HG03520 (cell line): ENCODE results near the gene LHX2.

Source experiments
- ATAC-seq: cut with Tn5 transposase; IDR thresholded peaks from one replicate; pipeline ENCODE4 v1.9.1; 2021; ENCODE audit warnings: mild to moderate bottlenecking, moderate library complexity; ENCODE audit not compliant: unreplicated experiment

The LHX2 gene

GRCh38 chr9:124012368-124013301 lies 1.1 kb downstream of the LHX2 start:
- ATAC-seq = no peak

GRCh38 chr9:124013309-124014210 lies 2.0 kb downstream of the LHX2 start:
- no peak for ATAC-seq

GRCh38 chr9:124014211-124014955 lies 2.8 kb downstream of the LHX2 start:
- no peak for ATAC-seq

- no peak for ATAC-seq
Observed at GRCh38 chr9:124014956-124015660, 3.5 kb downstream of the LHX2 start.

- ATAC-seq = no peak
Observed at GRCh38 chr9:124015661-124016131, 4.1 kb downstream of the LHX2 start.

GRCh38 chr9:124016175-124017050 lies 4.8 kb downstream of the LHX2 start:
- no peak for ATAC-seq

GRCh38 chr9:124017051-124017928 lies 5.7 kb downstream of the LHX2 start:
- no peak for ATAC-seq

GRCh38 chr9:124017929-124018729 lies 6.6 kb downstream of the LHX2 start:
- no peak for ATAC-seq

- no peak for ATAC-seq
Observed at GRCh38 chr9:124018730-124019697, 7.4 kb downstream of the LHX2 start.

- ATAC-seq = no peak
Observed at GRCh38 chr9:124019771-124020519, 8.4 kb downstream of the LHX2 start.

- ATAC-seq = no peak
Observed at GRCh38 chr9:124020520-124021384, 9.2 kb downstream of the LHX2 start.

GRCh38 chr9:124021385-124021769 lies 9.8 kb downstream of the LHX2 start:
- ATAC-seq = no peak

GRCh38 chr9:124022201-124023121 lies 10.9 kb downstream of the LHX2 start:
- ATAC-seq = no peak

GRCh38 chr9:124024107-124024506 lies 12.5 kb downstream of the LHX2 start:
- ATAC-seq = no peak
